Activated T-cell treated with anti-CD3 and anti-CD28 coated beads, Interleukin-2, amount 50 U/mL, for 4 hours (primary cell): ENCODE measurements around the gene DCBLD2. TPM values are rescaled to one million over a fixed set of nuclear protein-coding genes. Genes with fewer than 3 reads are reported as not detected.

Experiments
- ATAC-seq, 2 donors: fragments of 200-7000 bp; cut with Tn5 transposase; one replicate each; pipeline ENCODE4 v1.10.0; 2021
- DNase-seq: peaks from one replicate; pipeline ENCODE4 v3.0.0-alpha.2; 2020
- H3K27me3 Mint-ChIP-seq: one replicate; pipeline ENCODE4 v1.8.0; 2021; ENCODE audit warnings: low read depth, mixed read lengths
- H3K36me3 Mint-ChIP-seq: one replicate; pipeline ENCODE4 v1.8.0; 2022; ENCODE audit warnings: mixed read lengths; ENCODE audit not compliant: insufficient read depth
- H3K4me1 Mint-ChIP-seq: one replicate; pipeline ENCODE4 v1.8.0; 2021; ENCODE audit warnings: low read depth, mixed read lengths
- H3K4me3 Mint-ChIP-seq: one replicate; pipeline ENCODE4 v1.8.0; 2021; ENCODE audit warnings: mild to moderate bottlenecking, moderate library complexity, mixed read lengths
- H3K9me3 Mint-ChIP-seq: one replicate; pipeline ENCODE4 v1.8.0; 2021; ENCODE audit warnings: mixed read lengths
- total RNA-seq, 3 donors: library from RNA; stranded (reverse); gene quantifications; one replicate each; pipeline ENCODE4 v1.2.1, GENCODE V29; 2021

Gene DCBLD2
- total RNA-seq, 3 donors from 2014 or later, result 2.2 to 2.3 (median 2.2) TPM

GRCh38 chr3:98902351-98902740 is 851 bp upstream of the DCBLD2 start:
- Mint-ChIP-seq H3K4me3 (peak overlapping the region; percentile 90), H3K36me3 (no peaks in the 10 kb centered on the region), H3K27me3 (peaks cover 32% of the 10 kb centered on the region), H3K4me1 (peaks cover 17% of the 10 kb centered on the region), H3K9me3 (no peaks in the 10 kb centered on the region)
- no peak for ATAC-seq
- DNase-seq, result no peak

- Mint-ChIP-seq H3K4me1 (peaks cover 17% of the 10 kb centered on the region), H3K9me3 (no peaks in the 10 kb centered on the region), H3K27me3 (peaks cover 23% of the 10 kb centered on the region), H3K4me3 (peak overlapping the region; percentile 90), H3K36me3 (no peaks in the 10 kb centered on the region)
- DNase-seq, result no peak
- ATAC-seq, result peak; percentile 19 to 23
These were observed 440 bp downstream of the DCBLD2 start for GRCh38 chr3:98901119-98901391.

GRCh38 chr3:98900265-98901118 is 1.0 kb downstream of the DCBLD2 start:
- ATAC-seq (no peak), DNase-seq (peak; percentile 4)
- no peaks in the 10 kb centered on the region for H3K9me3 Mint-ChIP-seq
- H3K36me3 Mint-ChIP-seq, result no peaks in the 10 kb centered on the region
- H3K27me3 Mint-ChIP-seq, result peaks cover 23% of the 10 kb centered on the region
- H3K4me3 Mint-ChIP-seq, result peak overlapping the region; percentile 82
- H3K4me1 Mint-ChIP-seq, result peaks cover 17% of the 10 kb centered on the region

GRCh38 chr3:98897701-98898100 is 3.8 kb downstream of the DCBLD2 start:
- DNase-seq, result no peak
- H3K4me1 Mint-ChIP-seq, result peaks cover 17% of the 10 kb centered on the region
- H3K4me3 Mint-ChIP-seq, result no peak overlapping the region
- ATAC-seq, result no peak
- no peaks in the 10 kb centered on the region for H3K36me3 Mint-ChIP-seq
- H3K27me3 Mint-ChIP-seq, result peaks cover 19% of the 10 kb centered on the region
- no peaks in the 10 kb centered on the region for H3K9me3 Mint-ChIP-seq

- DNase-seq, result no peak
- H3K9me3 Mint-ChIP-seq, result no peaks in the 10 kb centered on the region
- no peak overlapping the region for H3K4me3 Mint-ChIP-seq
- H3K27me3 Mint-ChIP-seq, result peaks cover 8% of the 10 kb centered on the region
- H3K4me1 Mint-ChIP-seq, result no peaks in the 10 kb centered on the region
- no peak for ATAC-seq
- no peaks in the 10 kb centered on the region for H3K36me3 Mint-ChIP-seq
These were observed 6.5 kb downstream of the DCBLD2 start for GRCh38 chr3:98894791-98895576.

- ATAC-seq, result no peak
- H3K4me1 Mint-ChIP-seq, result no peaks in the 10 kb centered on the region
- H3K9me3 Mint-ChIP-seq, result no peaks in the 10 kb centered on the region
- H3K27me3 Mint-ChIP-seq, result peaks cover 4% of the 10 kb centered on the region
- H3K36me3 Mint-ChIP-seq, result no peaks in the 10 kb centered on the region
- H3K4me3 Mint-ChIP-seq, result no peak overlapping the region
- DNase-seq, result no peak
These were observed 7.8 kb downstream of the DCBLD2 start for GRCh38 chr3:98893740-98894139.

DNA sequence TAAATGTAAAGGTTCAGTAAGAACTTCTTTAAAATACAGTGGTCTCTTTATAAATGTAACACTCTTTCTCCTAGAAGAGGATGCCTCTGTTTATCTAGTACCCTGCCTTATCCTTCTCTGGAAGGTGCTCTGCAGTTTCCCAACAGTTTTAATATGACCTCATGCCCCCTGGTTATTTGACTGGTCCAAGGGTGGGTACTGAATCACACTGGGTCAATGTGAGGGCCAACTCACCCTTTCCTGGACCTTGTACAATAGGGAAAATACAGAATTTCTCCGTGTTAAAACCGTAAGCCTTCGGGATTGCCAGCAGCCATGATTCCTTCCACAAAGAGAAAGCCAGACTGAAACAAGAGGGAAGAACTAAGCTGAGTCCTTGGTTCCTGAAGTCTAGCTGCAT is 9.2 kb downstream of the DCBLD2 start:
- Mint-ChIP-seq H3K4me3 (no peak overlapping the region), H3K27me3 (peaks cover 4% of the 10 kb centered on the region), H3K9me3 (no peaks in the 10 kb centered on the region), H3K36me3 (no peaks in the 10 kb centered on the region), H3K4me1 (no peaks in the 10 kb centered on the region)
- DNase-seq (no peak), ATAC-seq (no peak)

- Mint-ChIP-seq H3K4me1 (no peaks in the 10 kb centered on the region), H3K36me3 (no peaks in the 10 kb centered on the region), H3K9me3 (no peaks in the 10 kb centered on the region), H3K4me3 (no peak overlapping the region), H3K27me3 (peaks cover 4% of the 10 kb centered on the region)
- ATAC-seq (no peak), DNase-seq (no peak)
These were observed 10.3 kb downstream of the DCBLD2 start for GRCh38 chr3:98890965-98891910.

DNA sequence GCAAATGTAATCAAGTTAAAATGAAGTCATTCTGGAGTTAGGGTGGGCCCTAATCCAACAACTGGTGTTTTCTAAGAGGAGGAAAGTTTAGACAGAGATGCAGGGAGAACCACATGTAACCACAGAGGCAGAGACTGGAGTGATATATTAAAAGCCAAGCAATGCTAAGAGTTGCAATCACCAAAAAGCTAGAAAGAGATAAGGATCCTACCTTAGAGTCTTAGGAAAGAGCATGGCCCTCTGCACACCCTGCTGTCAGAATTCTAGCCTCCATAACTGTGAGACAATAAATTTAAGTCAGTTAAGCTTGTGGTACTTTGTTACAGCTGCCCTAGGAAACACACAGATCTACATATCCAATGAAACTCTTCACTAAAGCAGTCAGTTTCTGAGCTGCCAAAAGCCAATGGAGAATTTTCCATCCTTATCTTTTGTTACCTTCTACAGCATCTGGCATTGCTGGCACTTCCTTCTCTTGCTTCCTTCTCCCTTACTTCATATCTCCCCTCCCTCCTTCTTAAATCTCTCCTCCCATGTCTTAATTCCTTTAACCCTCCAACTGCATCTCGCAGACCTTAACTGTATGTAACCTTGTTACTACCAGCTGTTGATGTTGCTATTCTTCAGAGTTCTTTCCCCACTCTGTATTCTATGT is 11.2 kb downstream of the DCBLD2 start:
- Mint-ChIP-seq H3K4me3 (no peak overlapping the region), H3K27me3 (peaks cover 4% of the 10 kb centered on the region), H3K9me3 (no peaks in the 10 kb centered on the region), H3K4me1 (no peaks in the 10 kb centered on the region), H3K36me3 (no peaks in the 10 kb centered on the region)
- DNase-seq, result no peak
- no peak for ATAC-seq

DNA sequence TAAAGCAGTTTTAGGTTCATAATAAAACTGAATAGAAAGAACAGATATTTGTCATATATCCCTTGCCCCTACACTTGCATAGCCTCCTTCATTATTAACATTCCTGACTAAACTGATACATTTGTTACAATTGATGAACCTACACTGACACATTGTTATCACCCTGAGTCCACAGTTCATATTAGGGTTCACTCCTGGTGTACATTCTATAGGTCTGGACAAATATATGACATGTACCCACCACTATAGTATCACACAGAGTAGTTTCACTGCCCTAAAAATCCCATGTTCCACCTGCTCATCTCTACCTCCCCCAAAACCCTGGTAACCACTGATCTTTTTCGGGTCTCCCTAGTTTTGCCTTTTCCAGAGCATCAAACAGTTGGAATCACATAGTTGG is 13.8 kb downstream of the DCBLD2 start:
- Mint-ChIP-seq H3K27me3 (no peaks in the 10 kb centered on the region), H3K4me1 (no peaks in the 10 kb centered on the region), H3K36me3 (no peaks in the 10 kb centered on the region), H3K9me3 (no peaks in the 10 kb centered on the region), H3K4me3 (no peak overlapping the region)
- ATAC-seq (no peak), DNase-seq (no peak)

GRCh38 chr3:98886525-98886924 is 15.0 kb downstream of the DCBLD2 start:
- Mint-ChIP-seq H3K4me1 (no peaks in the 10 kb centered on the region), H3K27me3 (no peaks in the 10 kb centered on the region), H3K4me3 (no peak overlapping the region), H3K9me3 (no peaks in the 10 kb centered on the region), H3K36me3 (peaks cover 2% of the 10 kb centered on the region)
- ATAC-seq, result no peak
- no peak for DNase-seq

DNA sequence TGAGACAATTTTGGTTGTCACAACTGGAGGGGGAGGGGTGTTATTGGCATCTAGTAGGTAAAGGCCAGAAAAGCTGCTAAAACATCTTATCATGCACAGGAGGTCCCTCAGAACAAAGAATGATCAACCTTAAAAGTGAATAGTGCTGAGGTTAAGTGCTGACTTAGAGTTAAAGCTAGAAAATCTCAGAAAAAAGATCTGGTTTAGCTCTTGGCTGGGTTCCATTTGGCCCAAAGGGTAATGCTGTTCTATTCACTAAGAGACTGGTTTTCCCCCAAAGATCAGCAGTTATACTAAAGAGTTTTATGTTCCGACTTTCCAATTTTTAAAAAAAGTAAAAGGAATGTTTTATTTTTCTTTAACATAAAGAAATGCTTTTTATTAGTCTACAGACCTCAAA is 15.6 kb downstream of the DCBLD2 start:
- DNase-seq, result no peak
- no peak for ATAC-seq
- no peaks in the 10 kb centered on the region for H3K4me1 Mint-ChIP-seq
- H3K36me3 Mint-ChIP-seq, result peaks cover 2% of the 10 kb centered on the region
- H3K4me3 Mint-ChIP-seq, result no peak overlapping the region
- H3K9me3 Mint-ChIP-seq, result no peaks in the 10 kb centered on the region
- no peaks in the 10 kb centered on the region for H3K27me3 Mint-ChIP-seq

DNA sequence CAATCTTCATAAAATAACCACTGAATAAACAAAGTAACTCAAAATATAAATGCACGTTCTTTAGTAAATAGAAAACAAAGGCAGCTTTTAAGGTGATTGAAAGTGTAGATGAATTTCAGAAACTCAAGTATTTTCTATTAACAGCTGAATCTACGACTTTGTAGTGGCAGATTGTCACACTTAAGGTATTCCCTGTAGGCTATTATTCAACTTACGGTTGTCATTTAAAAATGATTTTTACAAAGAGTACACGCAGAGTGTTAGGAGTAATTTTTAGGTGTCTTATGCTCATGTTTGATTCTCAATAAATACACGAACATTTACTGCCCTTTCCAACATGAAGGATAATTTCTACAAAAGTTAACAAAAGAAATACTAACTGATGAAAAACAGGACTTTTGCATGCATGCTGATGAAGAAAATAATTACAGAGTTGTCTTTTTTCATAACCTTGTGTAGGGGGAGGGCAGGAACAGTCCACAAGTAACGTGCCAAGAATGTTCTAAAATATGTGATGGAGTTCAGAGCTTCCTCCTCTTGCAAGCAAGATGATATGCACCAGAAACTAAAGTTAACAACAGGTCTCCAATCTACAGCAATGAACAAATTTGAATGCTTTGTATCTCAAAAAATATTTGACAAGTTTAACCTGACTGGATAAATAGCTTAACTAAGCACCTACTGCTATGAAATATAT is 16.7 kb downstream of the DCBLD2 start:
- no peak for ATAC-seq
- H3K9me3 Mint-ChIP-seq, result no peaks in the 10 kb centered on the region
- no peak overlapping the region for H3K4me3 Mint-ChIP-seq
- H3K27me3 Mint-ChIP-seq, result no peaks in the 10 kb centered on the region
- H3K4me1 Mint-ChIP-seq, result no peaks in the 10 kb centered on the region
- DNase-seq, result no peak
- H3K36me3 Mint-ChIP-seq, result peaks cover 2% of the 10 kb centered on the region
